ENCODE measurements around the gene VSX2. TPM values are rescaled to one million over a fixed set of nuclear protein-coding genes. Genes with fewer than 3 reads are reported as not detected.
"Not testable (repeated sequence)": the region's sequence is repeated elsewhere in the genome, so short reads cannot be mapped to it uniquely, and the experiment has no call there.

Gene VSX2
- total and polyA plus RNA-seq, 5 experiments from 2014 or later, result not detected

DNA sequence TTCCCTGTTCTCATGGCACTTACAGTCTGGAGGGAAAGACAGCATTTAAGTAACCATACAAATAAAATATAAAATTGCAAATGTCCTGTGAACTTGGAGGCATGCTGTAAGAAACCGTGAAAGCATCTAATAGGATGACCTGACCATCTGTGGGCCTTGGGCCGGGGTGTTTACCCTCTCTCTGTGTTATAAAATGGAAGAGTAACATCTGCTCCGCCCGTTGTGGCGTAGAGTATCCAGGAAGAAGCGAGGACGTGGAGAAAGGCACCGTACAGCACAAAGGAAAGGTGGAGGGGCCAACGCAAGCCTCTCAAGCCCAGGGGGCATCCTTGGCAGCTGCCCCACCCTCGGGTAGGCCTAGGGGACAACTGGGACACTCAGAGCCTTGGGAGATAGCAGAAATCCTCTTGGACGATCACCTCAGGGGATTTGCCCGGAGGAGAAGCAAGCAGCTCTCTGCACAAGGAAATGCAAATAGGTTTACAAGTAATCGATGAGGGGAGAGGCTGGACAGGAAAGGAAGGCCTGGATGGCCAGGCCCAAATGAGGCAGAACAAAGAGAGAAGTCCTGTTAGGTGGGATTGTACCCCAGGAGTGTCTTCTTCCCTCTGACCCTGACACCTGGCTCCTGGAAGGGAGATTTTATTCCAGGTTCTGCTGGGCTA, 26.2 kb downstream of the VSX2 start:
- Mint-ChIP-seq H3K4me1 (peaks cover 0 to 1% (median 0%) of the 10 kb centered on the region in 4 donors), H3K36me3 (no peaks in the 10 kb centered on the region), H3K27me3 (peaks cover 0 to 7% (median 4%) of the 10 kb centered on the region in 5 donors), H3K27ac (no peak overlapping the region), H3K9me3 (no peaks in the 10 kb centered on the region), H3K4me3 (no peak overlapping the region)
- DNase-seq (no peak), ATAC-seq (no peak)
- POLR2A ChIA-PET, result no interaction called here

DNA sequence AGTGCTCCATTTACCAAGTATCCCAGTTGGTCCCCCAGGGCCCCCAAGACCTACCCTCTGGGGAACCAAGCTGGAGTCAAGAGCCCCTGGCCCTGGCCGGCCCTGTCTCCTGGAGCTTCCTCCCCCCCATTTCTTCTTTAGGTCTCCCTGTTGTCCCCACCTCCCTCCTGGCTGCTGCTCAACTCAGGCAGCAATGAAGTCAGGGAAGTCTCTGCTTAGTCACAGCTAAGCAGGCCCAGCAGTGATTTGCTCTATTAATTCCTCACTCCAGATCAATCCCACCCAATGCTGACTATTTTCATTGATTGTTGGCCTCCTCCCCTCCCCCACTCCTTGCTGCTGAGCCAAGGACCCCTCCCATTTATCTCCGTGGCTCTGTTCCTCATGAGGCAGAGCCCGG, 28.3 kb downstream of the VSX2 start:
- peaks cover 4 to 12% (median 9%) of the 10 kb centered on the region in 5 donors for H3K27me3 Mint-ChIP-seq
- DNase-seq (no peak), ATAC-seq (no peak)
- no peak overlapping the region for H3K27ac Mint-ChIP-seq
- POLR2A ChIA-PET, result no interaction called here
- no peaks in the 10 kb centered on the region for H3K9me3 Mint-ChIP-seq
- H3K4me3 Mint-ChIP-seq, result no peak overlapping the region
- peaks cover 0 to 1% (median 0%) of the 10 kb centered on the region in 4 donors for H3K4me1 Mint-ChIP-seq
- H3K36me3 Mint-ChIP-seq, result no peaks in the 10 kb centered on the region

DNA sequence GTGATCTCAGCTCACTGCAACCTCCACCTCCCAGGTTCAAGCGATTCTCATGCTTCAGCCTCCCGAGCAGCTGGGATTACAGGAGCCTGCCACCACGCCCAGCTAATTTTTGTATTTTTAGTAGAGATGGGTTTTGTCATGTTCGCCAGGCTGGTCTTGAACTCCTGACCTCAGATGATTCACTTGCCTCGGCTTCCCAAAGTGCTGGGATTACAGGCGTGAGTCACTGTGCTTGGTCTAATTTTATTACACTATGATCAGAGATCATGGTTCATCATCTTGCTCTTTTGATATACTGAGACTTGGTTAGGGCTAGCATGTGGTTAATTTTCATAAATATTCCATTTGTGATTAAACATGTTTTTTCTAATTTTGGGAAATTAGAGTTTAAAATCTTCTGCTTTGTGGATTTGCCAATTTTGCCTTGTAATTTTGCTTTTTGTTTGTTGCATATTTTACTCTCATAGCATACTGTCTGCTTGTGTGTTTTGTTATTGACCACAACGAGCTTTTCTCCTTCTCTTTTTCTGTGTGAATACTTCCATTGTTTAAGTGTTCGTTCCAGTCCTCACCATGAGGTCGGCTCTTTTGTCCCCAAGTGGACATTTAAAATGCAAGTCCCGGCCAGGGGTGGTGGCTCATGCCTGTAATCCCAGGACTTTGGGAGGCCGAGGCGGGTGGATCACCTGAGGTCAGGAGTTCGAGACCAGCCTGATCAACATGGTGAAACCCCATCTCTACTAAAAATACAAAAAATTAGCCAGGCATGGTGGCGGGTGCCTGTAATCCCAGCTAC, 31.3 kb downstream of the VSX2 start:
- H3K4me1 Mint-ChIP-seq, H3K36me3 Mint-ChIP-seq, H3K9me3 Mint-ChIP-seq, POLR2A ChIA-PET, H3K27ac Mint-ChIP-seq, H3K27me3 Mint-ChIP-seq, DNase-seq, H3K4me3 Mint-ChIP-seq, ATAC-seq: not testable (repeated sequence)

DNA sequence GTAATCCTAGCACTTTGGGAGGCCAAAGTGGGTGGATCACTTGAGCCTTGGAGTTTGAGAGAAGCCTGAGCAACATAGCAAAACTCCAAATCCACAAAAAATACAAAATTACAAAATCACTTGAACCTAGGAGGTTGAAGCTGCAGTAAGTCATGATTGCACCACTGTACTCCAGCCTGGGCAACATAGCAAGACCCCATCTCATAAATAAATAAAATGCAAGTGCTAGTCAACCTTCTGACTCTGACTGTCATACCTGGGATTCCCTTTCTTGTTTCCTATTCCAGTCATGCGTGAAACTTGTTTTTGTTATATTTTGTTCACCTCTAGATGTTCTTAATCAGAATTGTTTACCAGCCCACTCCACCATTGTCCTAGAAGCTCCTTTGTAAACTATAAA, 32.1 kb downstream of the VSX2 start:
- Mint-ChIP-seq H3K4me3 (no peak overlapping the region), H3K27me3 (peaks cover 4 to 9% (median 8%) of the 10 kb centered on the region in 5 donors), H3K27ac (no peak overlapping the region), H3K4me1 (peaks cover 0 to 1% (median 0%) of the 10 kb centered on the region in 4 donors), H3K36me3 (no peaks in the 10 kb centered on the region), H3K9me3 (no peaks in the 10 kb centered on the region)
- DNase-seq, result no peak
- ATAC-seq, result no peak
- POLR2A ChIA-PET, result interaction anchor here (0.5 kb wide), 1 partner anchor 11 kb away, joined by 3 read pairs; no protein-coding TSS in a partner anchor

DNA sequence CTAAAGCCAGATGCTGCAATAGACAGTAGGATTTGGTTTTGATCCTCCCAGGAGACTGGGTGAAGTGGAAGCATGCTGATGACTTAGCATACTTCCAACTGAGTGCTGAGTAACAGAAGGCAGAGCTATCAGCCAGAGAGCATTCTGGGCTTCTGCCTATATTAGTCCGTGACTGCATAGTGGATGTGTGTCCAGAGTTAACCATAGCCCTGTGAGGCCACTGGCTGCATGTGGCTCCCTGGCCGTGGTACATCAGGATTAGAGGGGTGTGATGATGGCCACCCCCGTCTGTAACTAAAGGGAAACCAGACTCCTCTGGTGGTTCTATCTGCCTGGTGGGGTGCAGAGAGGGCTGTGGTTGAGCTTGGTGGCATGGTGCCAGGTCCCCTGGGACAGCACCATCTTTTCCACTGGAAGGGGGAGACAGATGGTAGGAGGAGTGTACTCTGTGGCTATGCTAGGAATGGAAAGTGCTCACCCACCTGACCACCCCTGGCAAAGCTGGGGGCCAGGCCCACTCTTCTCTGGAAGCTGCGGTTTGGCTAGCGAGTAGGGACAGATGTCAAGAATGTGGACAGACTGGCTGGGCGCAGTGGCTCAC, 36.1 kb downstream of the VSX2 start:
- Mint-ChIP-seq H3K9me3 (peaks cover 0 to 17% (median 6%) of the 10 kb centered on the region in 9 donors), H3K4me3 (no peak overlapping the region), H3K36me3 (peaks cover 0 to 11% (median 4%) of the 10 kb centered on the region in 3 donors), H3K27ac (no peak overlapping the region), H3K4me1 (no peaks in the 10 kb centered on the region), H3K27me3 (peaks cover 2 to 9% (median 6%) of the 10 kb centered on the region in 5 donors)
- POLR2A ChIA-PET, result no interaction called here
- no peak for DNase-seq
- ATAC-seq, result no peak

DNA sequence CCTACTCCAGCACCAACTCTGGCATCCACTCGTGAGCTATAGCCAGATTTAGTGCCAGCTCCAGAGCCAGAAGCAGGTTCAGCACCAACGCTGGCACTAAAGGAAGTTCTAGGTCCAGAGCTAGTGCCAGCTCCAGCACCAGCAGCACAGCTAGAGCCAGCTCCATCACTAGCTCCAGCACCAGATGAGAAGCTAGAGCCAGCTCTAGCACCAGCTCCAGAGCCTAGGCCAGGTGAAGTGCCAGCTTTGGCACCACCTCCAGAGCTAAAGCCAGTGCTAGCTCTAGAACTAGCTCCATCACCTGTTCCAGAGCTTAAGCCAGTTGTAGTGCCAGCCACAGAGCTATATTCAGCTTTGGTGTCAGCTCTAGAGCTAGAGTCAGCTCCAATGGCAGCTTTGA, 38.8 kb downstream of the VSX2 start:
- Mint-ChIP-seq H3K4me1 (peaks cover 0 to 1% (median 0%) of the 10 kb centered on the region in 4 donors), H3K36me3 (peaks cover 11 to 14% (median 13%) of the 10 kb centered on the region in 3 donors), H3K4me3 (no peak overlapping the region), H3K9me3 (peaks cover 0 to 23% (median 6%) of the 10 kb centered on the region in 9 donors), H3K27me3 (peaks cover 0 to 4% (median 0%) of the 10 kb centered on the region in 5 donors), H3K27ac (no peak overlapping the region)
- POLR2A ChIA-PET, result interaction anchor here (0.7 kb wide), 1 partner anchor 144 kb away, joined by 3 read pairs; no protein-coding TSS in a partner anchor
- DNase-seq, result no peak
- ATAC-seq, result no peak

DNA sequence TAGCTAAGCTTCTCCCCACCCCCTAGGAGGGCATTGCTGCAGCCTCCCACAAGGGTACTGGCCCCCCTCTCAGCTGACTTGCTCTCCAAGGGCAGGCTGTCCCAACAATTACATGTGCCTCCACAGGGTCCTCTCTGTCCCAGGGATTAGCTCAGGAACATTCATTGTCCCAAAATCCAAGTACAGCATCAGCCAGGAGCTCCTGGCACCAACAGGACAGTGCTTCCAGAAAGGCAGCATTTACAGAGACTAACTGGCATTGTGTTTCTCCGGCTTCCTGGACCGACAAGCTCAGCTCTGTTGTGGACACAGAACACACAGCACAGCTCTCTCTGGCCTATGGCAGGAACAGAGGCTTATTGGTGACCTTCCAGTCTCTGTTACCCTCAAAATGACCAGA, 41.8 kb downstream of the VSX2 start:
- Mint-ChIP-seq H3K4me1 (peaks cover 0 to 3% (median 0%) of the 10 kb centered on the region in 4 donors), H3K9me3 (peaks cover 0 to 23% (median 6%) of the 10 kb centered on the region in 9 donors), H3K36me3 (peaks cover 15 to 37% (median 25%) of the 10 kb centered on the region in 3 donors), H3K27ac (peak overlapping the region in 2 of 10 donors; percentile 21 to 56), H3K4me3 (no peak overlapping the region), H3K27me3 (no peaks in the 10 kb centered on the region)
- POLR2A ChIA-PET, result interaction anchor here (0.6 kb wide), 1 partner anchor 265 kb away, joined by 3 read pairs; no protein-coding TSS in a partner anchor
- no peak for DNase-seq
- ATAC-seq, result no peak

DNA sequence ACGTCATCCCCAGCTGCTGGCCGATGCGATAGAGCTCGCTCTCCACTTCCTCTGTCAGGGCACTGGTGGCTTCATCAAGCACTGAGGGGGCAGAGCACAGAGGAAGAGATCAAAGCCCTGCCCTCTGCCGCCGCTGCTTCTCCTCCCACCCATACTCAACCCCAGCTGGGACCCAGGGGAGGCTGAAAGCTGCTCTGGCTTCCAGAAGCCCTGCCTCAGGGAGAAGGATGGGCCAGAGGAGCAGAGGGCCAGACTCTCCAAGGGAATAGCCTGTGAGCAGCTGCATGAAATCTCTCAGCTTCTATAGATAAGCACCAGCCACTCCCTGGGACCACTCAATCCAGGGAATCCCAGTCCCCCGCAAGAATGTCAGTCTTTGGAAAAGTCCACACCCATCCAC, 47.5 kb downstream of the VSX2 start:
- Mint-ChIP-seq H3K4me3 (no peak overlapping the region), H3K27me3 (no peaks in the 10 kb centered on the region), H3K36me3 (peaks cover 4 to 80% (median 15%) of the 10 kb centered on the region in 3 donors), H3K9me3 (no peaks in the 10 kb centered on the region), H3K4me1 (peaks cover 0 to 9% (median under 1%) of the 10 kb centered on the region in 4 donors), H3K27ac (peak overlapping the region in 3 of 10 donors; percentile 34 to 51 (median 37))
- DNase-seq (no peak), ATAC-seq (no peak)
- POLR2A ChIA-PET, result no interaction called here

DNA sequence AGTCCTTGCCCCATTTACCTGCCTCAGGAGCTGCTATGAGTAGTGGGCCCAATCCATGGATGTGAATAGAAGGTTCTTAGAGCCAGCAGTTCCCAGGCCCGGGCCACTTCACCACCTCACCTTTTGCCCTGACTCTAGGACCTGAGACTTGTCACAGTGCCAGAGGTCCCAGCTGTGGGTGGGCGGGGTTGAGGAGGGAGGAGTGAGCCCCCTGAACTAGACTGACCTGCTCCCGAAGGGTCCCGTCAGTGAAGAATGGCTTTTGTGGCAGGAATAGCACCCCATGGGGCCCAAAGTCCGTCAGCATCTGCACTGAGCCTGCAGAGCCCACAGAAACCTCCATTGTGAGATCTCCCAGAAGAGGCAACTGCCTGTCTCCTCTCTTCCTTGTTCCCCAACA, 50.6 kb downstream of the VSX2 start:
- ATAC-seq, result no peak
- POLR2A ChIA-PET, result no interaction called here
- peaks cover 0 to 11% (median 5%) of the 10 kb centered on the region in 4 donors for H3K4me1 Mint-ChIP-seq
- peak overlapping the region in 1 of 10 donors; percentile 45 for H3K27ac Mint-ChIP-seq
- H3K4me3 Mint-ChIP-seq, result no peak overlapping the region
- no peaks in the 10 kb centered on the region for H3K9me3 Mint-ChIP-seq
- no peak for DNase-seq
- no peaks in the 10 kb centered on the region for H3K27me3 Mint-ChIP-seq
- H3K36me3 Mint-ChIP-seq, result peaks cover 0 to 74% (median 6%) of the 10 kb centered on the region in 3 donors

DNA sequence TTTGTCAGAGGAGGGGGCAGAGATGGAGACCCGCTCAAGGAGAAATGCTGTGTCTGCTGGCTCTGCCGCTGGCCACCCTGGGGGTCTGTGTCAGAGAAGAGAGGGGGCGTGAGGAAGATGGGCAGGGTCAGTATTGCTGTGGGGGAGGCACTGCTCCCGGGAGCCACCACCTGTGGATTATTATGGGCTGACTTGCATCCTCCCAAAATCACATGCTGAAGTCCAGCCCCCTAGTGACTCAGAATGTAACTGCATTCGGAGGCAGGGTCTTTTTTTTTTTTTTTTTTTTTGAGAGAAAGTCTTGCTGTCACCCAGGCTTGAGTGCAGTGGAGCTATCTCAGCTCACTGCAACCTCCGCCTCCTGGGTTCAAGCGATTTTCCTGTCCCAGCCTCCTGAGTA, 51.2 kb downstream of the VSX2 start:
- Mint-ChIP-seq H3K27ac (peak overlapping the region in 2 of 10 donors; percentile 15 to 45), H3K4me3 (no peak overlapping the region), H3K9me3 (no peaks in the 10 kb centered on the region), H3K36me3 (peaks cover 0 to 72% (median 6%) of the 10 kb centered on the region in 3 donors), H3K27me3 (no peaks in the 10 kb centered on the region), H3K4me1 (peaks cover 0 to 11% (median 5%) of the 10 kb centered on the region in 4 donors)
- POLR2A ChIA-PET, result no interaction called here
- peak in 3 of 10 donors; percentile 5 to 15 (median 9) for DNase-seq
- ATAC-seq, result peak in 1 of 2 donors; percentile 23

DNA sequence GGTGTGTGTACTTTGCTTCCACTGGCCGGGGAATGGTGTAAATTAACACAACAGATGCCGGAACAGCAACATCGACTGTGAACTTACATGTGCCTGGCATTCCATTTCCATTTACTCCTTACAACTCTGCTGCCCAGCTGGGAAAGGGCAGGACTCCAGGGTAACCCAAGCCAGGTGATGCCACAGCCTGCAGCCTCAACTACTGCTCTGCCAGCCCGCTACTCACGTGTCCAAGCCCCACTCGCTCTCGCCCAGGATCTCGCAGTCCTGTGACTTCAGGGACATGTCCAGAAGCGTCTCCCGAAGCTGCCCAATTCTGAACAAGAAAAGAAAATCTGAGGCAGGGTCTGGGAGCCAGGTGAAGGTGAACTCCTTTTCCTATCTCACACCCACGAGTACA, 52.8 kb downstream of the VSX2 start:
- Mint-ChIP-seq H3K9me3 (no peaks in the 10 kb centered on the region), H3K36me3 (peaks cover 0 to 69% (median 0%) of the 10 kb centered on the region in 3 donors), H3K27me3 (no peaks in the 10 kb centered on the region), H3K27ac (peak overlapping the region in 3 of 10 donors; percentile 20 to 76 (median 31)), H3K4me3 (no peak overlapping the region), H3K4me1 (peaks cover 2 to 11% (median 6%) of the 10 kb centered on the region in 4 donors)
- DNase-seq, result no peak
- POLR2A ChIA-PET, result no interaction called here
- no peak for ATAC-seq

DNA sequence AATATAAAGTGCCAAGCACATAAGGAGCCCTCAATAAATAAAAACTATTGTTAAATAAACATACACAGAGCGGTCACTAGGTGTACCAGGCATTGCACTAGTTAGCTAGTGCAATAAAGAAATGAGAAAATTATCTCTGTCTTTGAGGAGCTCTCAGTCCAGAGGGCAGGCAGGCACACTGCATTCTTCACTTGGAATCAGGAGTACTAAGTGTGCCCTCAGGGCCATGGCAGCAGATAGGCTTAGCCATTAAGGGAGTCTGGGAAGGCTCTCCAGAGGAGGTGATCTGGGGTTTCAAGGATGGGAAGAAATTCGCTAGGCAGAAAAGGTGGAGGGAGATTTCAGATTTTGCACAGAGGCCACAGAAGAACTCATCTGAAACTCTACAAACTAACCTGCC, 54.4 kb downstream of the VSX2 start:
- no peaks in the 10 kb centered on the region for H3K27me3 Mint-ChIP-seq
- H3K27ac Mint-ChIP-seq, result peak overlapping the region in 1 of 10 donors; percentile 76
- peaks cover 0 to 71% (median 2%) of the 10 kb centered on the region in 3 donors for H3K36me3 Mint-ChIP-seq
- DNase-seq (no peak), ATAC-seq (no peak)
- POLR2A ChIA-PET, result no interaction called here
- H3K4me1 Mint-ChIP-seq, result peaks cover 2 to 16% (median 8%) of the 10 kb centered on the region in 4 donors
- H3K9me3 Mint-ChIP-seq, result no peaks in the 10 kb centered on the region
- no peak overlapping the region for H3K4me3 Mint-ChIP-seq
